ENCODE results near the gene UBE4B.
A peak's percentile ranks its signal among the peaks of the same experiment; 100 is the strongest.
"Not testable (repeated sequence)": the region's sequence is repeated elsewhere in the genome, so short reads cannot be mapped to it uniquely, and the experiment has no call there.

Gene UBE4B

DNA sequence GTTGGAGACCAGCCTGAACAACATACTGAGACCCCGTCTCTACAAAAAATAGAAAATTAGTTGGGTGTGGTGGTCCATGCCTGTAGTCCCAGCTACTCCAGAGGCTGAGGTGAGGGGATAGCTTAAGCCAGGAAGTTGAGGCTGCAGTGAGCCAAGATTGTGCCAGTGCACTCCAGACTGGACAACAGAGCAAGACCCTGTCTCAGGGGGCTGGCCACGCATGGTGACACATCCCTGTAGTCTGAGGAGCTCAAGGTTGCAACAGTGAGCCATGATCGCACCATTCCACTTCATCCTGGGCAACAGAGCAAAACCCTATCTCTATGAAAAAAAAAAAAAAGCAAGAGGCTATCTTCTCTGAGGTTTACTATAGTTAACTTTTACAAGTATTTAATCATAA is 12.7 kb upstream of the UBE4B start:
- no peaks in the 10 kb centered on the region for H3K9me3 Mint-ChIP-seq
- H3K36me3 Mint-ChIP-seq = no peaks in the 10 kb centered on the region
- no peak overlapping the region for H3K4me3 Mint-ChIP-seq
- H3K4me1 Mint-ChIP-seq = no peaks in the 10 kb centered on the region
- ATAC-seq (ENCODE audit: low read depth) (no peak), DNase-seq (ENCODE audit: low spot score in 2 of 2) (no peak)
- H3K27ac Mint-ChIP-seq = no peak overlapping the region
- H3K27me3 Mint-ChIP-seq = no peaks in the 10 kb centered on the region

DNA sequence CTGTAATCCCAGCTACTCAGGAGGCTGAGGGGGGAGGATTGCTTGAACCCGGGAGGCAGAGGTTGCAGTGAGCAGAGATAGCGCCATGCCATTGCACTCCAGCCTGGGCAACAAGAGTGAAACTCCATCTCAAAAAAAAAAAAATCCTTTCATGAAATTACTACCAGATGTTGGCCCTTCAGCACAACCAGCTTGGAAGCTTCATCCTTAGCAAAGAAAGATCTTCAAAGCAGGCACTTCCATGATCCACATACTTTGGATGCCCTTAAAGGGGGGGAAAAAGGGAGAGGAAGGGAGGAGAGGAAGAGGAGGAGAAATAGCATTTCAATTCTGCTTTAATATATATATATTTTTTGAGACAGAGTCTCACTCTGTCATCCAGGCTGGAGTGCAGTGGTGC is 12.1 kb upstream of the UBE4B start:
- H3K4me1 Mint-ChIP-seq; DNase-seq (ENCODE audit: low spot score in 2 of 2); H3K27me3 Mint-ChIP-seq; H3K9me3 Mint-ChIP-seq; ATAC-seq (ENCODE audit: low read depth); H3K4me3 Mint-ChIP-seq; H3K36me3 Mint-ChIP-seq; H3K27ac Mint-ChIP-seq: not testable (repeated sequence)

DNA sequence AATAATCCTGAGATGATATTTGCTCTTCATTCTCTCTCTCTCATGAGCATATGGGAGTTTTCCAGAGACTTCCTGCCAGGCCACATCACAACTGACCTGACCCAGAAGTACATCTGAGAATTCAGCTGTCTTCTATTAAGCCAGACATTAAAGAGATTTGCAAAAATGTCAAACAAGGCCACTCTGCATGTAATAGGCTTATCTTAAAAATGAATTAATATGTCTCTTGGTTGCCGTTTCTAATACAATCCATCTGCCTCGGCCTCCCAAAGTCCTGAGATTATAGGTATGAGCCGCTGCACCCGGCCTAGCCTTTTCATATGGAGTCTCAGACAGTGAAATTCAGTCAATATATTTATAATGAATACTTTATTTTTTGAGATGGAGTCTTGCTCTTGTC is 10.8 kb upstream of the UBE4B start:
- not testable (repeated sequence) for DNase-seq (ENCODE audit: low spot score in 2 of 2); H3K4me1 Mint-ChIP-seq; ATAC-seq (ENCODE audit: low read depth); H3K36me3 Mint-ChIP-seq; H3K27ac Mint-ChIP-seq; H3K4me3 Mint-ChIP-seq; H3K9me3 Mint-ChIP-seq; H3K27me3 Mint-ChIP-seq

DNA sequence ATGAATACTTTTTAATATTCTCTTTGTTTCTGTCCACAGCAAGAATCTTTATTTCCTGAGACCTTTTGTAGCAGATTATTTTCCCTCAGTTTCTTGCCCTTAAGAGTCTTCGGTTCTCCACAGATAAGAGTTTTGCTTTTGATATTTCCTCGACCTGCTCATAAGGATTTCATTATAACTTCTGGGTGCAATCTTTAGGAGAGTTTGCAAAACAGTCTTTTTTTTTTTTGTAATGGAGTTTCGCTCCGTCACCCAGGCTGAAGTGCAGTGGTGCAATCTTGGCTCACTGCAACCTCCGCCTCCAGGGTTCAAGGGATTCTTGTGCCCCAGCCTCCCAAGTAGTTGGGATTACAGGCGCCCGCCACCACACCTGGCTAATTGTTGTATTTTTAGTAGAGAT is 10.1 kb upstream of the UBE4B start:
- Mint-ChIP-seq H3K27me3 (no peaks in the 10 kb centered on the region), H3K36me3 (no peaks in the 10 kb centered on the region), H3K9me3 (no peaks in the 10 kb centered on the region), H3K27ac (no peak overlapping the region), H3K4me1 (no peaks in the 10 kb centered on the region), H3K4me3 (no peak overlapping the region)
- ATAC-seq (ENCODE audit: low read depth) (no peak), DNase-seq (ENCODE audit: low spot score in 2 of 2) (no peak)

DNA sequence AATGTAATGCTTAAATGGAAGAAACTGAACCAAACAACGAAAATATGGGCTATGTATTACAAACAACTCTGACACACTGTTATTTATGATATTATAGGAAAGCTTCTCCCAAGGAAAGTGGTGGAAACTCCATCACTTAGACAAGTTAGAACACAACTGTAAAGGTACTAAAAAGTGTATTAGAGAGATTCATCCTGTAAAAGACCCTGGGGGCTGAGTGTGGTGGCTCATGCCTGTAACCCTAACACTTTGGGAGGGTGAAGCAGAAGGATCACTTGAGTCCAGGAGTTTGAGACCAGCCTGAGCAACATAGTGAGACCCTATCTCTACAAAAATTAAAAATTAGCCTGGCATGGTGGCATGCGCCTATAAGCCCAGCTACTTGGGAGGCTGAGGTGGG is 7.4 kb upstream of the UBE4B start:
- H3K36me3 Mint-ChIP-seq = no peaks in the 10 kb centered on the region
- no peak overlapping the region for H3K4me3 Mint-ChIP-seq
- no peaks in the 10 kb centered on the region for H3K9me3 Mint-ChIP-seq
- no peaks in the 10 kb centered on the region for H3K4me1 Mint-ChIP-seq
- DNase-seq (ENCODE audit: low spot score in 2 of 2) (no peak), ATAC-seq (ENCODE audit: low read depth) (no peak)
- no peak overlapping the region for H3K27ac Mint-ChIP-seq
- H3K27me3 Mint-ChIP-seq = no peaks in the 10 kb centered on the region

DNA sequence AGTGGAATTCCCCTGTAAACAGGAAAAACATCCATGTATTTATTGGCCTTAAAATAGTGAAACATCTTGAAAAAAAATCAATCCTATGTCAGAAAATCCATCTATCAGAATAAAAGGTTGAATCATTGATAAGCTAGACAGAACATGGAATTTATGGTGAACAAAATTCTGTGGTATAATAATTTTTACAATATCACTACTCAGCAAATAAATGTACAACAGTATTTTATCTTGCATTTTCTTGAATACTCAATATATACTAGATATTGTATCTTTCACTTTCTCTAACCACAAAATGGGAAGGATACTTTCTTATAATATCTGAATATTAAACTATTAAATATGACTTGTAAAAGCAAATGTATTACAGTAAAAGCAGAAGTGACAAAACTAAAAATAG is 5.7 kb upstream of the UBE4B start:
- Mint-ChIP-seq H3K4me3 (no peak overlapping the region), H3K36me3 (no peaks in the 10 kb centered on the region), H3K4me1 (peaks cover under 1% of the 10 kb centered on the region), H3K27me3 (no peaks in the 10 kb centered on the region), H3K9me3 (no peaks in the 10 kb centered on the region), H3K27ac (no peak overlapping the region)
- ATAC-seq (ENCODE audit: low read depth) (no peak), DNase-seq (ENCODE audit: low spot score in 2 of 2) (no peak)

DNA sequence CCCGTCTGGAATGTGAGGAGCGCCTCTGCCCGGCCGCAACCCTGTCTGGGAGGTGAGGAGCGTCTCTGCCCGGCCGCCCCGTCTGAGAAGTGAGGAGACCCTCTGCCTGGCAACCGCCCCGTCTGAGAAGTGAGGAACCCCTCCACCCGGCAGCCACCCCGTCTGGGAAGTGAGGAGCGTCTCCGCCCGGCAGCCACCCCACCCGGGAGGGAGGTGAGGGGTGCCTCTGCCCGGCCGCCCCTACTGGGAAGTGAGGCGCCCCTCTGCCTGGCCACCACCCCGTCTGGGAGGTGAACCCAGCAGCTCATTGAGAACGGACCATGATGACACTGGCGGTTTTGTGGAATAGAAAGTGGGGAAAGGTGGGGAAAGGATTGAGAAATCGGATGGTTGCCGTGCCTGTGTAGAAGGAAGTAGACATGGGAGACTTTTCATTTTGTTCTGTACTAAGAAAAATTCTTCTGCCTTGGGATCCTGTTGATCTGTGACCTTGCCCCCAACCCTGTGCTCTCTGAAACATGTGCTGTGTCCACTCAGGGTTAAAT is 3.7 kb upstream of the UBE4B start:
- H3K27ac Mint-ChIP-seq; DNase-seq (ENCODE audit: low spot score in 2 of 2); H3K27me3 Mint-ChIP-seq; ATAC-seq (ENCODE audit: low read depth); H3K4me3 Mint-ChIP-seq; H3K36me3 Mint-ChIP-seq; H3K9me3 Mint-ChIP-seq: not testable (repeated sequence)
- peaks cover 13% of the 10 kb centered on the region for H3K4me1 Mint-ChIP-seq

DNA sequence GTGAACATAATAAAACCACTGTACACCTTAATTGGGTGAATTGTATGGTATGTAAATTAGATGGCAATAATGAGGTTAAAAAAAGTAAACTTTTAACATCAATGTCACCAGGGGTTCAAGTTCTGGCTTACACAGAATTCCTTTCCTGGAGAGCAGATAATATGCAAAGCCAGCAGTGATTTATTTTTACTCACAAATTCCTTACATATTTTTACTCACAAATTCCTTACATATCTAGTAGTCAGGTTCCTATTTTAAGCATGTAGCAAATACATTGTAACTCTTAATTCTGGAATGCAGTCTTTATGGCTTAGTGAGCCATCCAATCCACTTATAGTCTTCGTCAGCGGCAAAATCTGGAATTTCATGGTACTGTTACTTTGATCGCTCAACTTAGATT is 1.3 kb upstream of the UBE4B start:
- no peak overlapping the region for H3K27ac Mint-ChIP-seq
- ATAC-seq (ENCODE audit: low read depth) (no peak), DNase-seq (ENCODE audit: low spot score in 2 of 2) (no peak)
- peaks cover 20% of the 10 kb centered on the region for H3K4me1 Mint-ChIP-seq
- H3K9me3 Mint-ChIP-seq = no peaks in the 10 kb centered on the region
- H3K36me3 Mint-ChIP-seq = no peaks in the 10 kb centered on the region
- H3K27me3 Mint-ChIP-seq = no peaks in the 10 kb centered on the region
- H3K4me3 Mint-ChIP-seq = no peak overlapping the region

DNA sequence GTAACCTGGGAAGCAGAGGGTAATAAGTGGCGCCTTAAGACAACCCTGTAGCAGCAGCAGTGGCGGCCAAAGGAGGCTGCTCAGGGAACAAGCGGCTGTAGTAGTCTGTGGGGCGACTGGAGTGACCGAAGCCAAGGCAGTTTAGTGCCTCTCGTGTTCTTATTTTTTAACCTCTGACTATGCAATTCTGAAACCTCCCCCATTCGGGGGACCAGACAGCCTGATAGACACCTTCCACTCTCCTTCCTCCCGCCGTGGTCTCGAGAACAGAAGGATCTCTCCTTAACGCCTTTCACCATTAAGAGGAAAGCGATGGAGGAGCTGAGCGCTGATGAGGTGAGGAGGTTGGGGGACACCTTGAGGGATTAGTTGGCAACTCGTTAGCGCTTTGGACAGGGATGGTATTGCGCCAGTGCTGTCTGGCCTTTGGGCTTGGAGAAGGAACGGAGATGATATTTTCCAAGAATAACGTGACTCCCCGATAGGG is 644 bp downstream of the UBE4B start:
- peak in 1 of 2 donors; percentile 14 for DNase-seq (ENCODE audit: low spot score in 2 of 2)
- no peaks in the 10 kb centered on the region for H3K36me3 Mint-ChIP-seq

DNA sequence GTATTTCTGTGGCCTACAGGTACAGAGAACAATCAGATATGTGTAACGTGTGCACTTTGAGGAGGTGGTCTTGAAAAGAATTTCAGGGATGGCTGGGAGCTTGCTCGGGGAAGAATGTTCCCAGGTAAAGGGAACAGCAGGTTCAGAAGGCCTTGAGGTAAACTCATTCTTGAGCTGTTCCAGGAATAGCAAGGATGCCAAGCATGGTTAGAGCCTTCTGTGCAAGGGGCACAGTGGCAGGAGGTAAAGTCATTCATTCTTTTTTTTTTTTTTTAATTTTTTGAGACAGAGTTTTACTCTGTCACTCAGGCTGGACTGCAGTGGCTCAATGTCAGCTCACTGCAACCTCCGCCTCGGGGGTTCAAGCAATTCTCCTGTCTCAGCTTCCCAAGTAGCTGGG is 10.0 kb downstream of the UBE4B start:
- Mint-ChIP-seq H3K36me3 (peaks cover 12% of the 10 kb centered on the region), H3K27me3 (no peaks in the 10 kb centered on the region), H3K9me3 (no peaks in the 10 kb centered on the region)

More for the DNA sequence above, 644 bp downstream of the UBE4B start:
- peak overlapping the region; percentile 97 for H3K27ac Mint-ChIP-seq
- H3K4me3 Mint-ChIP-seq = peak overlapping the region; percentile 98
- ATAC-seq (ENCODE audit: low read depth) = peak; percentile 13
- H3K4me1 Mint-ChIP-seq = peaks cover 20% of the 10 kb centered on the region
- H3K27me3 Mint-ChIP-seq = no peaks in the 10 kb centered on the region
- H3K9me3 Mint-ChIP-seq = no peaks in the 10 kb centered on the region

DNA sequence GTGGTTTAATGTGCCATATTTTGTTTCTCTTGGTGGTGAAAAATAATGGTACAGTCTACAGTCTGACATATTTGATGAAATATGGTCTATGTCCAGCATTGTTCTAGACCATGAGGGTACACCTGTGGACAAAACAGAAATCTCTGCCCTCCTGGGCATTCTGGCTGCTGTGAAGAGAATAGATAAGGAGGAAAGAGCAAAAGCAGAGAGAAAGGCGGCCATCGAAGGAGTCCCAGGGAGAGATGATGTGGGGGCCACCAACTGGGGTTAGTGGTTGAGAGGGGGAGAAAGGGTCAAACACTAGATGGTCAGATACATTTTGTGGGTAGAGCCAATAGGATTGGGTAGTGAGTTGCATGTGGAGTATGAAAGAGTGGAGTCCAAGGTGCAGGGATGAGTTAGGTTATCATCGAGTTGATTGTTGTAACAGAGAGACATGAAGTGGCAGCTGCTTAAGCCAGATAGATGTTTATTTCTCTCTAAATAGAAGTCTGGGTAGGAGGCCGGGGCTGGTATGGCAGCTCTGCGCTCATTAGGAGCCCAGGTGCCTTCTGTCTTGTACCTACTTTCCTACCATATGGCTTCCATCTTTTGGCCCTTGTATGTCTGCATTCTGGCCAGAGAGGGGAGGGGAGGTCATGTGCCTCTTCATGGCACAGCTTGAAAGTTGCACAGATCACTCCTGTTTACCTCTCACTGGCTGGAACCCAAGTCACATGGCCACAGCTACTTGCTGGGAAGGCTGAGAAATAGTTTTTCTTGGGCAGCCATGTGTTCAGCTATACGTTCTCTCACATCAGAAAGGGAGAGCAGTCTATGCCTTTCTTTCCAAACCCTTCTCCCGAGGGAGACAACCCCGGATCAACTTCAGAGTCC is 13.0 kb downstream of the UBE4B start:
- Mint-ChIP-seq H3K4me1 (peaks cover 25% of the 10 kb centered on the region), H3K4me3 (no peak overlapping the region), H3K27ac (no peak overlapping the region), H3K27me3 (no peaks in the 10 kb centered on the region), H3K9me3 (no peaks in the 10 kb centered on the region), H3K36me3 (peaks cover 21% of the 10 kb centered on the region)
- ATAC-seq (ENCODE audit: low read depth) = no peak
- DNase-seq (ENCODE audit: low spot score in 2 of 2) = no peak

More for the DNA sequence above, 10.0 kb downstream of the UBE4B start:
- Mint-ChIP-seq H3K4me1 (peaks cover 21% of the 10 kb centered on the region), H3K27ac (no peak overlapping the region), H3K4me3 (no peak overlapping the region)
- no peak for DNase-seq (ENCODE audit: low spot score in 2 of 2)
- ATAC-seq (ENCODE audit: low read depth) = no peak

DNA sequence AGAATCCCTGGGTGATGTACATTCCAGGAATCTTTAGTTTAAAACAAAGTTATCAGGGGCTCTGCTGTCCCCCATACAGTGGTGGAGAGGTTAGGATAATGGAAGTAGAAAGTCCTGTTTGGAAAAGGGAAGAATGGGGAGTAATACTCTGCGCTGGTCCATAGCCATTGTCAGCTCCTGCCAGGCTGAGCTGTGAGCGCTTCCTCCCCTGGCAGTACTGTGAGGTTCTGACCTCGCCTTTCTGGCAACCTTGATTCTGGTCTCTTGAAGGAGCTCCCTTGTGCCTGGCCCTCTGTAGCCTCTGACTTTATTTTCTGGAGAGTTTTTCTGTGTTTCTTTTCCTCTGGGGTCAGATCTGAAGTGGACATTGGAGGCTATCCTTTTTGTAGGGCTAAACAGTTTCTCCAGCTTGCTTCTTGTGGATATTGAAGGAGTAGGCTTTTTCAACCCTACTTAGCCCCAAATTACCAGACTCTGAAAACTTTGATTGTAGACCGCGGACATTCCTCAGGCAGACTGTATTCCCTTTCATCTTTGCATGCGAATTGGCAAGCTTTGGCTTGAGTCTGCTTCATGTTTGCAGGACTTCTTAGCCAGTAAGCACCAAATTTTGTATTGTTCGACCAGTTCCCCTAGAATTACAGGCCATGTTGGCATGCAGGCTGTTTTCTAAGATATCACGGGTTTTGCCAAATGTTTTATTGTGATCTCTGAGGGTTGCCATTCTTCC is 13.8 kb downstream of the UBE4B start:
- ATAC-seq (ENCODE audit: low read depth) (no peak), DNase-seq (ENCODE audit: low spot score in 2 of 2) (no peak)
- Mint-ChIP-seq H3K27me3 (no peaks in the 10 kb centered on the region), H3K9me3 (no peaks in the 10 kb centered on the region), H3K4me3 (no peak overlapping the region), H3K4me1 (peaks cover 25% of the 10 kb centered on the region), H3K27ac (no peak overlapping the region), H3K36me3 (peaks cover 21% of the 10 kb centered on the region)

DNA sequence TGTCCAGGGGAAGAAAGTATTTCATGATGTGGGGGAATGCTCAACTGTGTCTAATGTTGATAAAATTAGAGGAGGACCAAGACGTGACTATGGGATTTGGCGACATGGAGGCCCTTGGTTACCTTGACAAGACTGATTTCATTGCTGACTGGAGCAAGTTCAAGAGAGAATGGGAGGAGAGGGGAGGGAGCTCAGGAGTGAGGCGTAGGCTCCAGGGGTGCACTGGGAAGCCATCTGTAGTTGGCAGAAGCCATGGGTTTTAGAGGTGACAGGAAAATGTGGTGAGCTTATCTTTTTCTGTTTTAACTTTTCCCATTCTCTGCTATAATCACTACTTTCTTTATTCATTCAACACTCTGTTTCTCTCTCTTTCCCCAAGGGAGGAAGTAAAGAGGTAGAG is 15.8 kb downstream of the UBE4B start:
- H3K27ac Mint-ChIP-seq = no peak overlapping the region
- peaks cover 23% of the 10 kb centered on the region for H3K36me3 Mint-ChIP-seq
- H3K4me3 Mint-ChIP-seq = no peak overlapping the region
- ATAC-seq (ENCODE audit: low read depth) = no peak
- H3K9me3 Mint-ChIP-seq = no peaks in the 10 kb centered on the region
- peaks cover 22% of the 10 kb centered on the region for H3K4me1 Mint-ChIP-seq
- no peak for DNase-seq (ENCODE audit: low spot score in 2 of 2)
- H3K27me3 Mint-ChIP-seq = no peaks in the 10 kb centered on the region

DNA sequence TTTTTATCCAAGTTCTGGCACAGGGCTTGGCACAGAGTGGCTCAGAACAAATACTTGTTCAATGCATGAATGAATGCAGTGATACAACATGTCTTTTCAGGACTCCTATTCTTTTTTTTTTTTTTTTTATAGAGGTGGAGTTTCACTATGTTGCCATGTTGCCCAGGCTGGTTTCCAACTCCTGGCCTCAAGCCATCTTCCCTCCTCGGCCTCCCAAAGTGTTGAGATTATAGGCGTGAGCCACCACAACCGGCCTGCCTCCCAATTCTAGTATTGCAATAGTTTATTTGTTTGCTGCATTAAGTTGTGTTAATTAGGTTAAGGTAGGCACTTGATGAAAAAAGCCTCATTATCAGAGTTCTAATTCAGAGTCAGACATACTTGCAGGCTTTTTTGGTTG is 17.9 kb downstream of the UBE4B start:
- Mint-ChIP-seq H3K27me3 (no peaks in the 10 kb centered on the region), H3K27ac (no peak overlapping the region), H3K4me3 (no peak overlapping the region), H3K9me3 (no peaks in the 10 kb centered on the region), H3K36me3 (peaks cover 22% of the 10 kb centered on the region), H3K4me1 (peaks cover 17% of the 10 kb centered on the region)
- ATAC-seq (ENCODE audit: low read depth) = no peak
- no peak for DNase-seq (ENCODE audit: low spot score in 2 of 2)

All from memory B cell (primary cell).